DMS53 treated with DMSO at 0.1 percent for 48 hours (cell line): Measurements from ENCODE around the gene ITPR1.

Experiments used
- DNase-seq: peaks from one replicate; lab custom pipeline; 2025; ENCODE audit not compliant: unreplicated experiment; lab: John Stamatoyannopoulos, UW

The ITPR1 gene

GRCh38 chr3:4738737-4739274, 245.7 kb downstream of the ITPR1 start:
- DNase-seq = no peak

GRCh38 chr3:4739289-4740236, 246.4 kb downstream of the ITPR1 start:
- no peak for DNase-seq

- no peak for DNase-seq
Measured at GRCh38 chr3:4740397-4741105, 247.4 kb downstream of the ITPR1 start.

GRCh38 chr3:4741106-4741403, 247.9 kb downstream of the ITPR1 start:
- no peak for DNase-seq

GRCh38 chr3:4741404-4742307, 248.5 kb downstream of the ITPR1 start:
- DNase-seq = no peak

GRCh38 chr3:4742359-4742758, 249.2 kb downstream of the ITPR1 start:
- DNase-seq = no peak

- DNase-seq = no peak
Measured at GRCh38 chr3:4743371-4743770, 250.2 kb downstream of the ITPR1 start.

- DNase-seq = no peak
Measured at GRCh38 chr3:4744405-4745234, 251.5 kb downstream of the ITPR1 start.

- no peak for DNase-seq
Measured at GRCh38 chr3:4745235-4745610, 252.1 kb downstream of the ITPR1 start.

- DNase-seq = no peak
Measured at GRCh38 chr3:4746241-4746958, 253.3 kb downstream of the ITPR1 start.

- DNase-seq = no peak
Measured at GRCh38 chr3:4748127-4748526, 255.0 kb downstream of the ITPR1 start.

GRCh38 chr3:4748701-4749378, 255.7 kb downstream of the ITPR1 start:
- no peak for DNase-seq

GRCh38 chr3:4749567-4750002, 256.4 kb downstream of the ITPR1 start:
- DNase-seq = no peak

- no peak for DNase-seq
Measured at GRCh38 chr3:4750306-4750968, 257.3 kb downstream of the ITPR1 start.

- DNase-seq = no peak
Measured at GRCh38 chr3:4751029-4751501, 257.9 kb downstream of the ITPR1 start.

GRCh38 chr3:4751502-4752101, 258.5 kb downstream of the ITPR1 start:
- DNase-seq = no peak

GRCh38 chr3:4752201-4753072, 259.3 kb downstream of the ITPR1 start:
- peak; percentile 10 for DNase-seq
